Left renal cortex interstitium (tissue), 4 donors: Measurements from ENCODE around the gene CITED1. TPM values are rescaled to one million over a fixed set of nuclear protein-coding genes. Genes with fewer than 3 reads are reported as not detected.
"Not testable (repeated sequence)": the region's sequence is repeated elsewhere in the genome, so short reads cannot be mapped to it uniquely, and the experiment has no call there.

Experiments
- DNase-seq, 4 donors: peaks; one replicate each; pipeline ENCODE4 v3.0.0-alpha.2; 2013; ENCODE audit warnings: low read depth in 4 of 4, low spot score in 2 of 4, missing footprints in 1 of 4
- polyA plus RNA-seq, 4 donors: library from polyadenylated mRNA; unstranded; fragments of 120-200 nt; gene quantifications; one replicate each; pipeline ENCODE4 v1.2.1, GENCODE V29; 2013; ENCODE audit not compliant: insufficient read length in 4 of 4

The CITED1 gene
- 10 to 100 TPM; 10.2 to 23.1 (median 15.6) TPM for polyA plus RNA-seq

GRCh38 chrX:72305286-72306084 lies at the start of gene CITED1:
CITED1 (minus strand) TSS chrX:72305914; CDS start chrX:72302869, 3,045 bp downstream.
- DNase-seq: no peak

GRCh38 chrX:72352786-72353185 lies 47.1 kb upstream of the CITED1 start:
- no peak for DNase-seq

- DNase-seq: no peak
Observed at GRCh38 chrX:72351606-72352334, 46.1 kb upstream of the CITED1 start.

- no peak for DNase-seq
Observed at GRCh38 chrX:72349190-72349589, 43.5 kb upstream of the CITED1 start.

- DNase-seq: no peak
Observed at GRCh38 chrX:72348247-72348979, 42.7 kb upstream of the CITED1 start.

- DNase-seq: no peak
Observed at GRCh38 chrX:72347366-72347765, 41.7 kb upstream of the CITED1 start.

- no peak for DNase-seq
Observed at GRCh38 chrX:72346302-72346949, 40.7 kb upstream of the CITED1 start.

- no peak for DNase-seq
Observed at GRCh38 chrX:72340626-72341025, 34.9 kb upstream of the CITED1 start.

- DNase-seq: no peak
Observed at GRCh38 chrX:72340041-72340440, 34.3 kb upstream of the CITED1 start.

GRCh38 chrX:72330131-72330530 lies 24.4 kb upstream of the CITED1 start:
- DNase-seq: no peak

- DNase-seq: no peak
Observed at GRCh38 chrX:72326605-72327300, 21.0 kb upstream of the CITED1 start.

GRCh38 chrX:72319651-72320050 lies 13.9 kb upstream of the CITED1 start:
- not testable (repeated sequence) for DNase-seq

- DNase-seq: no peak
Observed at GRCh38 chrX:72317139-72317538, 11.4 kb upstream of the CITED1 start.

- no peak for DNase-seq
Observed at GRCh38 chrX:72316408-72317110, 10.8 kb upstream of the CITED1 start.

GRCh38 chrX:72314881-72315280 lies 9.2 kb upstream of the CITED1 start:
- DNase-seq: no peak

GRCh38 chrX:72313707-72314641 lies 8.3 kb upstream of the CITED1 start:
- no peak for DNase-seq

- DNase-seq: no peak
Observed at GRCh38 chrX:72312311-72312940, 6.7 kb upstream of the CITED1 start.
